H54 (cell line): ENCODE results near the gene ORM1.

Source experiments
- DNase-seq: peaks from one replicate; pipeline ENCODE4 v3.0.0; 2011; ENCODE audit warnings: low spot score, mixed read lengths; ENCODE audit not compliant: insufficient read length
- FAIRE-seq: peaks from 3 replicates; lab custom pipeline; 2011; peaks lifted over from hg19 to GRCh38; lab: Jason Lieb, UNC
- POLR2A ChIP-seq: IDR thresholded peaks from 2 replicates; pipeline ENCODE4 v1.6.1; 2011; ENCODE audit warnings: low read depth, mild to moderate bottlenecking, low read length

ORM1 gene

DNA sequence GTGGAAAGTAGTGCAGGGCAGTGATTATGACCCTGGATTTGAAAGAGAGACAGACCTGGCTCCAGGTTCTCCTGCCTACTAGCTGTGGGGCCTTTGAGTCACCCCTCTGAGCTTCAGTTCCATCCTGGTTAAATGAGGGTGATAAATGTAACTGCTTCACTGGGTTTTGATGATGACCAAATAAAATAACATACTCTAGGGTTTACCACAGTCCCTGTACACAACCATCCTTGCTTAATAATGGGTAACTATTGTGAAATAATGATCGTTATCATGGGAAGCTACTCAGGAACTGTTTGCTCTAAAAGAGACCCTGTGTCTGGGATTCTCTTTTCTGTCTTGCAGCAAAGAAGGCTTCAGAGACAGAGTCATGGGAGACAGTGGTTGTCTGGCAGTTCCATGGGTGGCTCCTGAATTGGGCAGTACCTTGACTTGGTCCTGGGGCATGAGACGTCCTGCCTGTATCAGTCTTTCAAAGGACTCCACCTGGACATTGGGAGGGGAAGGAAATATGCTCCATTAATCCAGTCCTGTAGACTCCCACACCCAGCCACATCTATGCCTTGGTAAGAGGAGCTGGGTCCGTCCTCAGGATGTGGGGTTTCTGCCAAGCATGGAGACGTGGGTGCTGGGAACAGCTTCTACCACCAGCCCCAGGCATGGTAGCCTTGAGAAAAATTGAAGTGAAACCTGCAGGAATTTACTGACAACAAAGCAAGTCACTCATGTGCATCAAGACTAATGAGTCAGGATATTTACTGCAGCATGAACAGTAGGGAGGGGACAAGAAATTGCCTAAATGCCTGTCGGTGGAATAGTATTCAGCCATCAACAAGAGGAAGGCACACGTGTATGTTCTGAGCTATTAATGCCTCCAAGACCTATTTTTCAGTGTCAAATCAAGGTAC lies 41.5 kb downstream of the ORM1 start:
- FAIRE-seq (no peak), DNase-seq (peak; percentile 45)
- no peak for TF ChIP-seq POLR2A

DNA sequence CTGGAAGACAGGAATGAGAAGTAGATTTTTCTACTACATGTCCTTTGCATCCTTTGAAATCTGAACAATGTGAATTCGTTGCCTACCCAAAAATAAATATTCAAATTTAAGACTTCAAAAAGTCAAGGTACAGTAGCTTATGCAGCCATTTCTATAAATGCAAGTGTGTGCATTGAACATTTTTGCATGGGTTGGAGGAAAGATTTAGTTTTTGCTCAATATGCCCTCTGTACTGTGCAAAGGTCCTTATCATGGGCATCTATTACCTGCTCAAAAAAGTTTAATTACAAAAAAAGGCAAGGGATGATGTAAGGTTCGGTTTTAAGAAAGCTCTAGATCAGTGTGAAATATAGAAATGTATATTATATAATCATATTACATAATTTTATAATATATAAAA lies 42.3 kb downstream of the ORM1 start:
- DNase-seq (no peak), FAIRE-seq (no peak)
- TF ChIP-seq POLR2A: no peak

DNA sequence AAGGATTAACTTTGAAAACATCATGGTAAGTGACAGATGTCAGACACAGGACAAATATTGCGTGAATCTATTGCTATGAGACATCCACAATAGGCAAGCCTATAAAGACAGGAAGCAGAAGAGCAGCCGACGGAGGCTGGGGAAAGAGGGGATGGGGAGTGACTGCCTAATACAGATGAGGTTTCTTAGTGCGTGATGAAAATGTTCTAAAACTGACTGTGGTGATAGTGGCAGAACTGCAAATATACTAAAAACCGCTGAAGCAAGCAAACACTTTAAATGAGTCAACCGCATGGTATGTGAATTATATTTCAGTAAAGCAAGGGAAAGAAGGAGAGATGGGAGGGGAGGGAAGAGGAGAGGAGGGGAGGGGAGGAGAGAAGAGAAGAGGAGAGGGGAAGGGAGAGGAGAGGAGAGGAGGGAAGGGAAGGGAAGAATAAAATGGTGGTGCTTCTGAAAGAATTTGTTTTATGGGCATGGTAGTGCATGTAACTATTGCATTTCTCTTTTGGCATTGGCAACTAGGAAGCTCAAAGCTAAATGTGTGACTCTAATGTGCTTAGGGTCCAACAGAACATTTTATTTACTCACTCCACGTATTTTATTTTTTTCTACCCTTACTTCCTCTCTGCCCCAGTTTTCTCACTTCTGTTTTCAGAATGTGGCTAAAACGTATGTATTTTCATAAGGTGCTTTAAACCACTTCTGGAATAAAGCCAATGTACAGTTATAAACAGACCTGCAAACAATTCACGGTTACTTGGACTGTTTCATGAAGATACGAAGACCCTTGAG lies 43.6 kb downstream of the ORM1 start:
- DNase-seq (peak; percentile 36), FAIRE-seq (peak; percentile 87)
- TF ChIP-seq POLR2A: no peak

DNA sequence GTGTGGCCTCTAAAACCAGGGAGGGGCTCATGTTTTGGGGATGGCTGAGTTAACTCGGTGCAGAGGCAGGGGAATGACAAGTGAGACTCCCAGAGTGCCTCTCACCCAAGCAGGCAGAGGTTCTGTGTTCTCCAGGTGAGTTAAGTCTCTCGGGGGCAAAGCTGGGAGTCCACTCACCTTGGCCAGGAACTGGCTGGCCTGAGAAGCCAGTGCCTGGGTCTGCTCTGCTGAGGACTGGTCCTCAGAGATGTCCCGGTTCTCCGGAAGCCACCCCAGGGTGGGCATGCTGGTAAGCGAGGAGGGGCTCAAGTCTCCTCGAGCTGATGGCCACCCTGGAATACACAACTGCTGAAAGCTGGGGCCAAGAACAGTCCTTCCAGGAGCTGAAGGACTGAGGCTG lies 44.5 kb downstream of the ORM1 start:
- DNase-seq (no peak), FAIRE-seq (no peak)
- no peak for TF ChIP-seq POLR2A

DNA sequence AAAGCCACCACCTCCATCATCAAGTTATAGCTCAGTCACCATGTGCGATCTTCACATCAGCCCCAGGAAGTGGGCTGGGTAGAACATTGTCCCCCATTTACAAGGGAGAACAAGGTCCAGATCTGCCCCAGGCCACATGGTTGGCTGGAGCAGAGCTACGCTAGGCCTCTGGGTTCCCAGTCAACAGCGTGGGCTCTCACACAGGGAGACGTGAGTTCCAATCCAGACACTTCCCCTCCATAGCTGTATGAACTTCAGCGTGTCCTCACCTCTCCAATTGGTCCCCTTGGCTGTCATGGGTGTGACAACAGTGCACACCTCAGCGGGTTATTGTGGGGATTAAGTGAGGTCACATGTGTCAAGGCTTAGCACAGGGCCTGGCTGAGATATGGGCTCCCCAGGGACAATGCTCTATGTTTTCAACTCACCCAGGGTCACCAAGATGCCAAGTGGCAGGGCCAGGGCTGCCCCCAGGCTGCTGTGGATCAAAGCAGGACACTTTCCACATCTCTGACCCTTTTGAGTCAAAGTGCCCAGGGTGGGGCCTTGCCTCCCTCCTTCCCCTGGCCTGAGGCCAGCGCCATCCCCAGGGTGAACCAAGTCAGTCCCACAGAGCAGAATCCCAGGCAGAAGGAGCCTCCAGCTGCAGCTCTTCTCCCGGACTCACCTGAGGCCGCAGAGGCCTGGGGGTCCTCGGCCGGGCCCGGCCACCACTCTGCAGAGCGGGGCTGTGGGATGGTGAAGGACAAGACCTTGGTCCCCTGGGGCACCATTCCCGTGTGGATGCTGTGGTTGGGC lies 45.1 kb downstream of the ORM1 start:
- DNase-seq: no peak
- TF ChIP-seq POLR2A: no peak
- no peak for FAIRE-seq

DNA sequence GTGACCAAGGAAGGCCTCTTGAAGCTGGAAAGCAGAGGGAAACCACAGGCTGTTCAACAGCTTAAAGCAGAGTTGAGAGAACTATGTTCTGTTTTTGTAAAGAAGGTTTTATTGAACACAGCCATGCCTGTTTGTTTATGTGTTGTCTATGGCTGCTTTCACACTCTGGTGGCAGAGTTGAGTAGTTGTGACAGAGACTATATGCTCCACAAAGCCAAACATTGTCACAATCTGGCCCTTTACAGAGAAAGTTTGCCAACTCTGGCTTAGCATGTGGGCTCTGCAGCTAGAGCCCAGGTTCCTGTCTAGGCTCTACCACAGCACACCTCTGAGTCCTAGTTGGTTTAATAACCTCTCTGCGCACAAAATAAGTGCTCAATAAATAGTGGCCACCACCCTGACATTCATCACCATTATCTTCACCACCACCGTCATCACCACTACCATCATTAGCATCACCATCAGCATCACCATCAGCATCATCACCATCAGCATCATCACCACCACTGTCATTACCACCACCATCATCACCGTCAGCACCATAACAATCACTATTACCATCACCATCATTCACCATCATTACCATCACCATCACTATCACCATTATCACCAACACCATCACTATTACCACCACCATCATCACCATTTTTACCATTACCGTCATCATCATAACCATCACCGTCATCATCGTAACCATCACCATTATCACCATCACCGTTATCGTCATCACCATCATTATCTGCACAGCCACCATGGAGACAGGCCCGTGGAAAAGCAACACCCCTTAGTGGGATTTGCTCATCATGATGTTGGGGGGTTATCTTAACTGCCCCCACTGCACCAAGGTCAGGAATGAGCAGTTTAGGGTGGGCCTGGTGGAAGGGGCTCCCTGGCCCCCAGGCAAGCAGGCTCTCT lies 46.6 kb downstream of the ORM1 start:
- FAIRE-seq: no peak
- TF ChIP-seq POLR2A: no peak
- DNase-seq: no peak

DNA sequence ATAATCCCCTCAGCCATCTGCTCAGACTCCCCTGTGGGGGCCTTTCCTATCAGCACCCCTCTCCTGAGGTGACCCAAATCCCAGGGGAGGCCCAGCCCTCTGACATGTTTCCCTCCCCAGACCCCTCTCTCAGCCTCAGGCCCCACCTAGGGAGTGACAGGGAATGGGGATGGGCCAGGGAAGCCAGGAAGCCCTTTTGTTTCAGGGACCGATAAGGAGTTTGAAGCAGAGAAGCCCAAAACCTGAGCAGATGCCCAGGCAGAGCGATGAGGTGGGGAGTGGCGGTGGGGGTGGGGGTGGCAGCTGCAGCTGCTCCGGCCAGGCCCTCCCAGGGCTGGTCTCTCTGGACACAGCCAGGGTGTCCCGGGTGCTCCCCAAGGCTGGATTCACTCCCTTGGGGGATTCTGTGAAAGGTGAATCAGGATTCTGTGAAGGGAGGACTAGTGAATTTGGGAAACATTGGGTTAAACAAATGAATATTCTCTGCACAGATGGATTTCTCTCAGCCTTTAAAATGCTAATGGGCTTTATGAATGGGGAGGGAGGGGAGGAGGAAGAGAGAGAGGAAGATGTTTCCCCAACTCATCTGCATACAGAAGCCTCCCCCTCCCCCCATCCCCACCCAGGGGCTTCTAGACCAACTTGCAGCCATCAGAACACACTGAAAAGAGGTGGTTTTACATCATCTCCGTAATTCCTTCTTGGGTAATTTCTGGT lies 47.5 kb downstream of the ORM1 start:
- no peak for DNase-seq
- no peak for TF ChIP-seq POLR2A
- no peak for FAIRE-seq

DNA sequence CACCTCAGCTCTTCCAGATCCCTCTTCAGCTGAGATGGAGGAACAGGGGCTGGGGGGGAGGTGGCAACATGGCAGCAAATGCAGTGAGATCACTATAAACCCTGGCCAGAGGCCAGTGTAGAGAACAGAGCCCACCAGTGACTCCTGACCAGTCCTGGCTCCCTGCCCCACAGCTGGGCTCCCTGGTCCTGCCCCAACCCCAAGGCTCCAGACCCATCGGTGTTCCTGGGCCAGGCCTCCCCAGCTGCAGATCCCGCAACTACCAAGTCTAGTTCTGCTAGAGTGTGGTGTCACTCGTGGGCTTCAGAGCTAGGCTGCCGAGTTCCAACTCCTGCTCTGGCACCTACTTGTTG lies 48.0 kb downstream of the ORM1 start:
- no peak for TF ChIP-seq POLR2A
- FAIRE-seq (no peak), DNase-seq (no peak)

DNA sequence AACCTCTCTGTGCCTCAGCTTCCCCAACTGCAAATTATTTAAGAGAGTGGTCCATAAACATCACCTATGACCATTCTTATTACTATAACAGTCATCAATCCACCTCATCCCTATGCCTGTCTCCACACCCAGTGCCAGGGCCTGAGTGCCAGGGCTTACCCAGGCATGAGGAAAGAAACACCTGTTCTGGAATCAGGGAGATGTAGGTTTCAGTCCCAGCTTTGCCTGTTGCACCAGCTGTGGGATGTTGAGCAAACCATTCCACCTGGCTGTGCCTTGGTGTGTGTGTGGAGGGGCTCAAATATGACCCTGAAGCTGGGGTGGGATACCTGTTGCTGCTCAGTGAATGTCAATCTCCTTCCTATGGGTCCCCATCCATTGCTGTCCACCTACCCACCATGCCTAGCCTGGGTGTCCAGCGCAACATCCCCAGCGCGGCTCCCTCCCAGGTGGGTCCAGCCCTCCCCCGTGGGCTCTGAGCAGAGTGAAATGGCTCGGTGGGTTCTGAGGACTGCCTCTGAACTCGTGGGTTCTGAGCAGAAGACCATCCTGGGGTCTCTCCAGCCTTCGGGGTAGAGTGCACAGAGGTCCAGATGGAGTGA lies 48.5 kb downstream of the ORM1 start:
- FAIRE-seq: no peak
- no peak for TF ChIP-seq POLR2A
- DNase-seq: no peak

DNA sequence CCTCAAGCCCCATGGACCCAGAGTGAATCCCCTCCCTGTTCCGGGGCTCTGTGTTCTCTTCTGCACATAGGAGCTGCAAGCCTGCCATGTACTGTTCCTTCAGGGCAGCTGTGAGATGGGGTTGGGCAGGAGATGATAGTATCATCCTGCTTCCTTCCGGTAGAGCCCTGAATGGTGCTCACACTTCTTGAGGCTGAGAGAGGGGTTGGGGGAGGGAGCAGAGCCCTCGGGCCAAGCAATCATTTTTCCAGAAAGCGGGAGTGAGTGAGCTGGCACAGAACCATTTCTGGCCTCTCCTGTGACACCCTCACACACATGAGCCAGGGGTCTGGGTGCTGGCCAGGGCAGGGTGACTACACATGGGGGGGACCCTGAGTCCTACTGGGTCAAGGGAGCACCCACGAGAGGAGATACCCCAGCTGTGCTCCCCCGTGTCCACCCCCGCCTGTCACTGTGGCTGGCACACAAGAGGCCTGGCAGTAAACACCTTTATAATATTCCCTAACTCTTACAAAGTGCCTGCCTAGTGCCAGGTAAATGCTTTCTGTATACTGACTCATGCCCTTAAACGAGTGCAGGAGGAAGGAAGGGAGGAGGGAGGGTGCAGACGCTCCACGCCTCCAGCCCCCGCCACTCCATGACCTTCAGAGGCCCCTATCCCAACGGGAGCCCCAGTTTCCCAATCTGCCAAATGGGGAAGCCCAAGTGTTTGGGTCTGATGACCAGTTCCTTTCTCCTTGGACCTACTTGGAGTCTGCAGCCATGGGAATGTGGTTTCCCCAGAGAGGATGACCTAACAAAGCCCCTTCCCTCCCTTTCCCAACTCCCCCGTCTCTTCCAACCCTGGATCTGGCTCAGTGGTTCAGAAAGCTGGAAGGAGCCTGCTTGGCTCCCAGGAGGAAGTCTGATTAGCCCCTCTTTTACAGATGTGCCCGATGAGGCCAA lies 49.3 kb downstream of the ORM1 start:
- no peak for FAIRE-seq
- DNase-seq: no peak
- TF ChIP-seq POLR2A: no peak

DNA sequence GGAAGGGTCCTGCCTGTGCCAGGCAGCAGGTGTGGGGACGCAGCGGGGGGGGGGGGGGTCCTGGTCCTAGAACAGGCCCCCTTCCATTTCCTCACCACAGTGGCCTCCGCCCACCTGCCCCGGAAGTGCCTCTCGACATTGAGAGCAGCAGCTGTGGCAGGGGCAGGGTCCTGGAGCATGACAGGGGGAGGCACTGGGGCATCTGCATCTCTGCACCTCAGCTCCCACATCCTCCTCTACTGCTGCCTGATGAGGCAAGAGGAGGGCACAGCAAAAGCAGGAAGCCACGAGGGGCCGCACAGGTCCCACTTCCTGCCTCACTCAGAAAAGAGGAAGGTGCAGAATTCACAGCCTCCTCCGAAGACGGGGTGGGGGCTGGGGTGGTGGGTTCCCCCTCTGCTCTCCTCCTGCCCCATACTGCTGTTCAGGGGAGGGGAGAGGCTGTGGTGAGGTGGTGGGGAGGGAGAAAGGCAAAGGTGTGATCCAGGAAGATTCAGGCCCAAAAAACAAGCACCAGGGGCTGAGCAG lies 50.1 kb downstream of the ORM1 start:
- TF ChIP-seq POLR2A: no peak
- DNase-seq: no peak
- FAIRE-seq: no peak
